ENCODE measurements around the gene RAPSN.

GRCh38 chr11:47395223-47396048 is 53.5 kb downstream of the RAPSN start:
- TF ChIP-seq CTCF (IDR thresholded peaks at IDR 0.05): no peak
- no peak for TF ChIP-seq EZH2 (IDR thresholded peaks at IDR 0.05)

Measured in neural progenitor cell (in vitro differentiated cells).